Stimulated activated effector memory CD8-positive, alpha-beta T cell treated with anti-CD3 and anti-CD28 coated beads, Interleukin-12 subunit alpha, Interleukin-12 subunit beta, amount 100 ng/mL, for 72 hours (primary cell): ENCODE results near the gene METTL2A.
"Not testable (repeated sequence)": the region's sequence is repeated elsewhere in the genome, so short reads cannot be mapped to it uniquely, and the experiment has no call there.

Source experiments
- ATAC-seq: fragments of 150-1000 bp; cut with Tn5 transposase; 2 replicates; pipeline ENCODE4 v1.10.0; 2021
- DNase-seq, 2 donors: peaks; one replicate each; pipeline ENCODE4 v3.0.0; 2021 to 2022; ENCODE audit warnings: low spot score in 2 of 2
- H3K27ac Mint-ChIP-seq: one replicate; pipeline ENCODE4 v1.8.0; 2022; ENCODE audit warnings: mild to moderate bottlenecking, mixed read lengths
- H3K36me3 Mint-ChIP-seq: one replicate; pipeline ENCODE4 v1.8.0; 2022; ENCODE audit warnings: mild to moderate bottlenecking, mixed read lengths
- H3K4me1 Mint-ChIP-seq: one replicate; pipeline ENCODE4 v1.8.0; 2022; ENCODE audit warnings: mixed read lengths
- H3K4me3 Mint-ChIP-seq: one replicate; pipeline ENCODE4 v1.8.0; 2022; ENCODE audit warnings: mild to moderate bottlenecking, mixed read lengths
- H3K9me3 Mint-ChIP-seq: one replicate; pipeline ENCODE4 v1.8.0; 2022; ENCODE audit warnings: mixed read lengths

Gene METTL2A

DNA sequence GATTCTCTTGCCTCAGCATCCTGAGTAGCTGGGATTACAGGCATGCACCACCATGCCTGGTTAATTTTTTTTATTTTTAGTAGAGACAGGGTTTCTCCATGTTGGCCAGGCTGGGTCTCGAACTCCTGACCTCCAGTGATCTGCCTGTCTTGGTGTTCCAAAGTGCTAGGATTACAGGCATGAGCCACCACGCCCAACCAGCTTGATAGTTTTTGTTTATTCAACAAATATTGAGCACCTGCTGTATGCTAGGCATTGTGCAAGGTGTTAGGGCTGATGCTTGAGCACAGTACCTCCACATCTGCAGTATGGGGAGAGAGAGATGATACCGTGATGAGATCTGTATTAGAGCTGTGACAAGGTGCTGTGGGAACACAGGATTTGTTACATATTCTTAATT, 58.9 kb downstream of the METTL2A start:
- H3K4me3 Mint-ChIP-seq, ATAC-seq, DNase-seq, H3K9me3 Mint-ChIP-seq, H3K27ac Mint-ChIP-seq: not testable (repeated sequence)
- Mint-ChIP-seq H3K4me1 (peaks cover 24% of the 10 kb centered on the region), H3K36me3 (peaks cover 73% of the 10 kb centered on the region)

DNA sequence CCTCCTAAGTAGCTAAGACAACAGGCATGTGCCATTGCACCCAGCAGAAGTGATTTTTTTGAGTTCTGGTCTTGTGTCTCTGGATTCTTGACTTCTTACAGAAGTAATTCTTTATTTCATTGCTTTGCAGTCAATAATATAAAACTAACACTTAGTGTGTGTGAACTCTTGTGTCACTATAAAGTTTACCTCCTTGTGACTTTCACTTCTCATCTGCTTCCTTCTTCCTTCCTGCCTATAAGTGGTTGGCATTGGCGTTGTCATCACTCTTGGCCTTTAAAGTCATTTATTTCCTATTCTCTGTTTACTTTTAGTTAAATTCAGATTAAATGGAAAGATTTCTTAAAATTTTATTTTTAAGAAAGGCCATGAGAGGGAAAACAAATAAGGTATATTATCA, 67.3 kb downstream of the METTL2A start:
- peaks cover 20% of the 10 kb centered on the region for H3K4me1 Mint-ChIP-seq
- H3K36me3 Mint-ChIP-seq: peaks cover 53% of the 10 kb centered on the region
- not testable (repeated sequence) for ATAC-seq, H3K4me3 Mint-ChIP-seq, H3K9me3 Mint-ChIP-seq, H3K27ac Mint-ChIP-seq, DNase-seq

DNA sequence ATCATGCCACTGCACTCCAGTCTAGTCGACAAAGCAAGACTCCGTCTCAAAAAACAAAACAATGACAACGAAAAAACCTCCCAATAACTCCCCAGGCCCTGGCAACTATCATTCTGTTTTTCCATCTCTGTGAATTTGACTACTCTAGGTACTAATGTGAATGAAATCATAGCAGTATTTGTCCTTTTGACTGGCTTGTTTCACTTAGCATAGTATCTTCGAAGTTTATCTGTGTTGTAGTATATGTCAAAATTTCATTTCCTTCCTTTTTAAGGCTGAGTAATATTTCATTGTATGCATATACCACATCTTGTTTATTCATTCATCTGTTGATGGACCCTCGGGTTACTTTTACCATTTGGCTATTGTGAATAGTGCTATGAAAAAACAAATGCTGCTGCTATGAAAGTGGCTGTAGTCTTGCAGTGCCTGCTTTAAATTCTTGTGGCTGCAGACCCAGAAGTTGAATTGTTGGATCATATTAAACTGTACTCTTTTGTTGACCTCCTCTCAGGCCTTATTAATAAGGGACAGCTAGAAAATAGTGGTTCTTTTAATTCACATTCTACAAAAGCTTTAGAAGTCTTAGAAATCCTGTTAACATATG, 69.5 kb downstream of the METTL2A start:
- not testable (repeated sequence) for H3K4me3 Mint-ChIP-seq, DNase-seq, H3K27ac Mint-ChIP-seq, H3K9me3 Mint-ChIP-seq
- peak; percentile 61 for ATAC-seq
- H3K4me1 Mint-ChIP-seq: peaks cover 19% of the 10 kb centered on the region
- peaks cover 32% of the 10 kb centered on the region for H3K36me3 Mint-ChIP-seq

DNA sequence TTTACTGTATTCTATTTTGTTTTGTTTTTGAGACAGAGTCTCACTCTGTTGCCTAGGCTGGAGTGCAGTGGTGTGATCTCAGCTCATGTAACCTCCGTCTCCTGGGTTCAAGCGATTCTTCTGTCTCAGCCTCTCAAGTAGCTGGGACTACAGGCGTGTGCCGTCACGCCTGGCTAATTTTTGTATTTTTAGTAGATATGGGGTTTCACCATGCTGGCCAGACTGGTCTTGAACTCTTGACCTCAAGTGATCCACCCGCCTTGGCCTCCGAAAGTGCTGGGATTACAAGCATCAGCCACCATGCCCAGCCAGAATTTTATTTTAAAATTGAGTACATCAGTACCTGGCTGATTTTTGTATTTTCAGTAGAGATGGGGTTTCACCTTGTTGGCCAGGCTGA, 70.4 kb downstream of the METTL2A start:
- ATAC-seq, H3K9me3 Mint-ChIP-seq, H3K27ac Mint-ChIP-seq, DNase-seq, H3K4me3 Mint-ChIP-seq: not testable (repeated sequence)
- Mint-ChIP-seq H3K4me1 (peaks cover 19% of the 10 kb centered on the region), H3K36me3 (peaks cover 22% of the 10 kb centered on the region)

DNA sequence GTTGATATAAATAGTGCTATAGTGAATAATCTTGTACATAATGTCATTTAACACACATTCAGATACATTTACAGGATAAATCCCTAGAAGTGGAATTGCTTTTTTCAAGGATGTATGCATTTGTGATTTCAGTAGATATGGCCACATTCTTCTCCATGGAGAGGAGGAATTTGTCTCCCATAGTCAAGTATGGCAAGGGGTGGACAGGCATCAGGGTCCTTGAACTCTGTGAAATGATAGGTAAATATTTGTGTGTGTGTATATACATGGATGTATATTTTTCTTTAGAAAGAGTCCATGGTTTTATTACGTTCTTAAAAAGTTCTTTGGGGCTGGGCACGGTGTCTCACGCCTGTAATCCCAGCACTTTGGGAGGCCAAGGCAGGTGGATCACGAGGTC, 72.6 kb downstream of the METTL2A start:
- DNase-seq, ATAC-seq, H3K9me3 Mint-ChIP-seq, H3K36me3 Mint-ChIP-seq, H3K4me3 Mint-ChIP-seq: not testable (repeated sequence)
- peaks cover 11% of the 10 kb centered on the region for H3K4me1 Mint-ChIP-seq
- H3K27ac Mint-ChIP-seq: peak overlapping the region; percentile 64

DNA sequence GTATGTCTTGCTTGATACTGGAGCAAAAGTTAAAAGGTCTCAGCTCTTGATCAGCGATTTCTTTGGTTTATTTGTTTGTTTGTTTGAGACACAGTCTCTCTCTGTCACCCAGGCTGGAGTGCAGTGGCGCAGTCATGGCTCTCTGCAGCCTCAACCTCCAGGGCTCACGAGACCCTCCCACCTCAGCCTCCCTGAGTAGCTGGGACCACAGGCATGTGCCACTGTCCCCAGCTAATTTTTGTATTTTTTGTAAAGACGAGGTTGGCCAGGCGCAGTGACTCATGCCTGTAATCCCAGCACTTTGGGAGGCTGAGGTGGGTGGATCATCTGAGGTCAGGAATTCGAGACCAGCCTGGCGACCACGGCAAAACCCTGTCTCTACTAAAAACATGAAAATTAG, 75.1 kb downstream of the METTL2A start:
- H3K27ac Mint-ChIP-seq, H3K4me3 Mint-ChIP-seq, H3K4me1 Mint-ChIP-seq, DNase-seq, H3K36me3 Mint-ChIP-seq, H3K9me3 Mint-ChIP-seq, ATAC-seq: not testable (repeated sequence)
